GM13977 (cell line): Measurements from ENCODE around the gene SETDB2.

Source experiments
- DNase-seq: peaks from one replicate; pipeline ENCODE4 v3.0.0; 2012; ENCODE audit warnings: low spot score
- CTCF ChIP-seq: IDR thresholded peaks from 2 replicates; pipeline ENCODE4 v1.5.1; 2012; ENCODE audit warnings: mild to moderate bottlenecking, control low read depth; ENCODE audit not compliant: insufficient read depth; ENCODE audit errors: extremely low read depth, missing control alignments
- in situ Hi-C: fragments of 300-500 bp; cut with MboI; formaldehyde crosslinking; loops from one replicate; pipeline ENCODE4 v1.12.0; 2022; ENCODE audit warnings: low sequenced_read_pairs, low pct_unique_long_range_greater_than_20kb, mixed read lengths, inconsistent platforms; ENCODE audit not compliant: unreplicated experiment

The SETDB2 gene

GRCh38 chr13:49532593-49532992 is 88.5 kb downstream of the SETDB2 start:
- DNase-seq: no peak
- TF ChIP-seq CTCF: no peak
- in situ Hi-C loops: no loop called here

- in situ Hi-C loops: no loop called here
- no peak for TF ChIP-seq CTCF
- no peak for DNase-seq
Observed at GRCh38 chr13:49533011-49533410, 88.9 kb downstream of the SETDB2 start.

- in situ Hi-C loops: no loop called here
- no peak for TF ChIP-seq CTCF
- DNase-seq: no peak
Observed at GRCh38 chr13:49533591-49534269, 89.7 kb downstream of the SETDB2 start.

- in situ Hi-C loops: no loop called here
- DNase-seq: no peak
- TF ChIP-seq CTCF: no peak
Observed at GRCh38 chr13:49536144-49536873, 92.2 kb downstream of the SETDB2 start.

GRCh38 chr13:49538404-49538803 is 94.3 kb downstream of the SETDB2 start:
- no peak for TF ChIP-seq CTCF
- in situ Hi-C loops: no loop called here
- DNase-seq: no peak

- in situ Hi-C loops: no loop called here
- no peak for DNase-seq
- TF ChIP-seq CTCF: no peak
Observed at GRCh38 chr13:49539313-49539712, 95.2 kb downstream of the SETDB2 start.
